Embryonic facial prominence (tissue), 1 donor: ENCODE results near the gene SBF2.
A peak's percentile ranks its signal among the peaks of the same experiment; 100 is the strongest.
"Not testable (repeated sequence)": the region's sequence is repeated elsewhere in the genome, so short reads cannot be mapped to it uniquely, and the experiment has no call there.

Source experiments
- DNase-seq: peaks from one replicate; pipeline ENCODE4 v3.0.0-alpha.2; 2016; ENCODE audit errors: extremely low spot score

SBF2 gene

DNA sequence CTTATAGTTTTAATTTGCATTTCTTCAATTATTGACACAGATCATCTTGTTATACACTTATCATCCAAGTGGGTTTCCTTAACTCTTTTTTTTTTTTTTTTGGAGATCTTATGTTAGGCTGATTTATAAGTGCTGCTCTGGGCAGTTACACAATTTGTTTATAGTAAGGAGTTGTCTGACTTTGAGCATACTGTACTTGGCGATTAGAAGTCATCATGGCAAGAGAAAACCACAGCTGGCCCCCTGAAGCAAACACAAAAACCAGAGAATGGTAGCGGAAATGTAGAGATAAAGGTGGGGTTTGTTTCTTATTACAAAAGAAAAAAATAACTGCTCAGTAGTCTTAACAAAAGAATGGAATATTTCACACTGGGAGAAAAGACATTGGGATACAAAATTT lies 337.5 kb downstream of the SBF2 start:
- DNase-seq: no peak

GRCh38 chr11:9955391-9955790 lies 338.6 kb downstream of the SBF2 start:
- no peak for DNase-seq

DNA sequence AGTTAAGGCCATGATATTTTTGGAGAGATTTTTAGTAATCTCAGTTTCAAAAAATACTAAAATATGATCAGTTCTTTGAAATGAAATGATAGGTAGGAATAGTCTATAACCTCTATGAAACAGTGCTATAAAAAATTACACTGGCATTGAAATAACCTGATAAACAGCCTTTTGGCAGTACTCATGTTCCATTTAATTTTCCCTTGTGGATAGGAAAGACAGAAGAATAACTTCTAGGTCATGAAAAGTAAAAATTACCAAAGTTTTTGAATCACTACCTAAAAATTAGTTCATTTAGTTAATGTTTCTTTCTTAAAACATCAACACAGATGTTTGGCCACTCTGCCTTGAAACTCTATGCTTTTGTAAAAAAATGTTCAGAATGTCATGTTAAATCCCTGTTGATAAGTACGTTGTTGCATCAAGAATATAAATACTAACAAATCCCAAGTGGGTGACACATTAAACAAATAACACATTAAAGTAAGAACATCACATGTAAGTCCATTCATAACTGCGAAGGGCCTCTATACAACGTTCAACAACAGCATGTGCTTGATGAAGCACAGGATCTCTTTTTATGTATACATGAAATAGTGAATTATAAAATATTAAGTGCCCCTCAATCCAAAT lies 339.9 kb downstream of the SBF2 start:
- no peak for DNase-seq

DNA sequence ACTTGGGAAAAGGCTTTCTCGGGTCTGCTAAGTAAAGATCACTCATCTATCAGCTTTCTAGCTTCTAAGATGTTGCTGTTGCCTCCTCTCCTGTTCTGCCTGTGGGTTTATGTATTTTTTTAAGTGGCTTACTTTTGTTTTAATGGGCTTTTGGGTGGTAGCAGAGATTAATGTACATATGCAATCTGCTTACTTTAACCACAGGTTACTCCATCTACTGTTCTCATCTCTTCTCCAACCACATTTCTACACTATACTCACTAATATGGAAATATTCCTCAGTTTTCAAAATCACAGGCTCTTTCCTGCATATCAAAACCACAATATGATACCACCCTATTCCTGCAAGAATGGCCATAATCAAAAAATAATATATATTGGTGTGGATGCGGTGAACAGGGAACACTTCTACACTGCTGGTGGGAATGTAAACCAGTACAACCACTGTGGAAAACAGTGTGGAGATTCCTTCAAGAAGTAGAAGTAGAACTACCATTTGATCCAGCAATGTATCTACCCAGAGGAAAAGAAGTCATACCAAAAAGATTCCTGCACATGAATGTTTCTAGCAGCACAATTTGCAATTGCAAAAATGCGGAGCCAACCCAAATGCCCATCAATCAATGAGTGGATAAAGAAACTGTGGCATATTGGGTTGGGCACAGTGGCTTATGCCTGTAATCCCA lies 341.4 kb downstream of the SBF2 start:
- DNase-seq: no peak

- no peak for DNase-seq
Measured at GRCh38 chr11:9951807-9952206, 342.2 kb downstream of the SBF2 start.

- no peak for DNase-seq
Measured at GRCh38 chr11:9950462-9950861, 343.6 kb downstream of the SBF2 start.

- DNase-seq: no peak
Measured at GRCh38 chr11:9947231-9947864, 346.7 kb downstream of the SBF2 start.

DNA sequence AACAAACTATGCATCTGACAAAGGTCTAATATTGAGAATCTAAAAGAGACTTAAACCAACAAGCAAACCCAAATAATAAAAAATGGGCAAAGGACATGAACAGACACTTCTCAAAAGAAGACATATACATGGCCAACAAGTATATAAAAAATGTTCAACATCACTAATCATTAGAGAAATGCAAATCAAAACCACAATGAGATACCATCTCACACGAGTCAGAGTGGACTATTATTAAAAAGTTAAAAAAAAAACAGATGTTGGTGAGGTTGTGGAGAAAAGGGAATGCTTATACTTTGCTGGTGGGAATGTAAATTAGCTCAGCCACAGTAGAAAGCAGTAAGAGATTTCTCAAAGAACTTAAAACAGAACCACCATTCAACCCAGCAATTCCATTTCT lies 348.3 kb downstream of the SBF2 start:
- DNase-seq: not testable (repeated sequence)

DNA sequence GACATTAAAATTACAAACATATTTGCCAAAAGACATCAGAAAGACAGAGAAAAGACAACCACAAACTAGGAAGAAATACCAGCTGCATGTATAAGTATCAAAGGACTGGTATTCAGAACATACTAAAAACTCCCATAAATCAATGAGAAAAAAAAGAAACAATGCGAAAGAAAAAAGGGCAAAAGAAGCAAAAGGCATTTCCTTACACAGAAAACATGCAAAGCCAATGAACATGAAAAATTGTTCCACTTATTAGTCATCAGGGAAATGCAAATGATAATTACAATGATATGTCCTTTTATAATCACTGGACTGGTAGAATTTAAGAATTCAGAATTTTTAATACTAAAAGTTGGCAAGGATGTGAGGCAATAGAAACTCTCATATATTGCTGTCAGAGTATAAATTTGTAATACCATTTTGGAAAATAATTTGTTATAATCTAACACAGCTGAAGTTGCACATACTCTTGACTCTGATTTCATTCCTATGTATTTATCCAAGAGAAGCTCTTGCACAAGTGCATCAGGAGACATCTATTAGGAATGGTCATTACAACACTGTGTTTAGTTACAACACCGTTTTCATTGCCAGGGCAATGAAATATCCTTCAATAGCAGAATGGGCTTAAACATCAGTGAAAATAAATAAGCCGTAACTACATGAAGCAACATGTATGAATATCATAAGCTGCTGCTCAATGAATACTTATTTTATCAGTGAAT lies 350.5 kb downstream of the SBF2 start:
- DNase-seq: no peak

DNA sequence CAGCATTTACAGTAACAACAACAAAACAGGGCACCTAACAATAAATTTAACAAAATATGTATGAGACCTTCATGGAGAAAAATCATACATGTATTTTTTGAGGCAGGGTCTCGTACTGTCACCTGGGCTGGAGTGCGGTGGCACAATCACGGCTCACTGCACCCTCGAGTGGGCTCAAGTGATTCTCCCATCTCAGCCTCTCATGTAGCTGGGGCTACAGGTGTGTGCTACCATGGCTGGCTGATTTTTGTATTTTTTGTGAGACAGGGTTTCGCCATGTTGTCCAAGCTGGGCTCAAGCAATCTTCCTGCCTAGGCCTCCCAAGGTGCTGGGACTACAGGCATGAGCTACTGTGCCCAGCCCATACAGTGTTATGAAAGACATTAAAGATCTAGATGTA lies 352.0 kb downstream of the SBF2 start:
- no peak for DNase-seq

GRCh38 chr11:9939150-9939549 lies 354.9 kb downstream of the SBF2 start:
- DNase-seq: not testable (repeated sequence)

GRCh38 chr11:9936754-9937153 lies 357.3 kb downstream of the SBF2 start:
- no peak for DNase-seq

DNA sequence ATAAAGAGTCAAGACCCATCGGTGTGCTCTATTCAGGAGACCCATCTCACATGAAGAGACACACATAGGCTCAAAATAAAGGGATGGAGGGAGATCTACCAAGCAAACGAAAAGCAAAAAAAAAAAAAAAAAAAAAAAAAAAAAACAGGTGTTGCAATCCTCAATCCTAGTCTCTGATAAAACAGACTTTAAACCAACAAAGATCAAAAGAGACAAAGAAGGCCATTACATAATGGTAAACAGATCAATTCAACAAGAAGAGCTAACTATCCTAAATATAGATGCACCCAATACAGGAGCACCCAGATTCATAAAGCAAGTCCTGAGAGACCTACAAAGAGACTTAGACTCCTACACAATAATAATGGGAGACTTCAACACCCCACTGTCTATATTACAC lies 361.2 kb downstream of the SBF2 start:
- not testable (repeated sequence) for DNase-seq

DNA sequence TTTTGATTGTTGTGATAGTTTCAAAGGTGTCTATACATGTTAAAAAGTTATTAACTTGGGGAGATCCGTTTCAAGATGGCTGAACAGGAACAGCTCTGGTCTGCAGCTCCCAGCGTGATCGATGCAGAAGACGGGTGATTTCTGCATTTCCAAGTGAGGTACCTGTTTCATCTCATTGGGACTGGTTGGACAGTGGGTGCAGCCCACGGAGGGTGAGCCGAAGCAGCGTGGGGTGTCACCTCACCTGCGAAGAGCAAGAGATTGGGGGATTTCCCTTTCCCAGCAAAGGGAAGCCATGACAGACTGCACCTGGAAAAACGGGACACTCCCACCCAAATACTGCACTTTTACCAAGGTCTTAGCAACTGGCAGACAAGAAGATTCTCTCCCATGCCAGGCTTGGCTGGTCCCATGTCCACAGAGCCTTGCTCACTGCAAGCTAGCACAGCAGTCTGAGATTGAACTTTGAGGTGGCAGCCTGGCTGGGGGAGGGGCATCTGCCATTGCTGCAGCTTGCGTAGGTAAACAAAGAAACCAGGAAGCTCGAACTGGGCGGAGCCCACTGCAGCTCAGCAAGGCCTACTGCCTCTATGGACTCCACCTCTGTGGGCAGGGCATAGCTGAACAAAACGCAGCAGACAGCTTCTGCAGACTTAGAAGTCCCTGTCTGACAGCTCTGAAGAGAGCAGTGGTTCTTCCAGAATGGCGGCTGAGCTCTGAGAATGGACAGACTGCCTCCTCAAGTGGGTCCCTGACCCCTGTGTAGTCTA lies 363.3 kb downstream of the SBF2 start:
- DNase-seq: not testable (repeated sequence)

DNA sequence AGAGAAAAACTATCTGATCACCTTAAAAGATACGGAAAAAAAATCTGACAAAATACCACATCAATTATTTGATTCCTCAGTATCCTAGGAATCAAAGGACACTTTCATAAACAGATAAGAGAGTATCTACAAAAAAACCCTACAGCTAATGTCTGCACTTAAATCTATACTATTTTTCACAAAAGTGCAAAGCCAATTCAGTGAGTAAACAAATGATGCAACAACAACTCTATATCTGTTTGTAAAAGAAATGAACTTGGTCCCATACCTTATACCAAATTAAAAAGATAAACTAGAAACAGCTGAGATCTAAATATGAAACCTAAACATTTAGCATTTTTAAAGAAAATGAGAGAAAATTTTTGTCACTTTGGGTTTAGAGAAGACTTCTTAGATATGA lies 366.3 kb downstream of the SBF2 start:
- no peak for DNase-seq

GRCh38 chr11:9923280-9923679 lies 370.7 kb downstream of the SBF2 start:
- no peak for DNase-seq

DNA sequence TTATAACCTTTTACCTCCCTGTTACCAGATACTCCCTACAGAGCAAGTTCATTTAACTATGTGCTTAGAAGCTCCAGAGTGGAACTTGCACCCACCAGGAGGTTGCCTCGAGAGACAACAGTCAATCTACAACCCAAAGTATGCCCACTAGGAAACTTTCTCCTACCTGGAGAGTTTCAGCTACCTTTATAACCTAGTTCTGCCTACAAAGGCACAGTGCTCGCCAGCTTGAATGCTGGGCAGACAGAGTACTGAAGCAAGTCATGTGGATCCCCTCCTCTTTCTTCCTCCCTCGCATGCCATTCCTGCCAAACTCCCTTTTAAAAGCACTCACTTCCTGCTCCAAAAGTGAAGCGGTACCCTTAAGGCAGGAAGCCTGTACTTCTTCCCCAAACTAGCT lies 371.2 kb downstream of the SBF2 start:
- no peak for DNase-seq

GRCh38 chr11:9916480-9916879 lies 377.5 kb downstream of the SBF2 start:
- DNase-seq: no peak

GRCh38 chr11:9914064-9914463 lies 380.0 kb downstream of the SBF2 start:
- no peak for DNase-seq

GRCh38 chr11:9905960-9906791 lies 387.8 kb downstream of the SBF2 start:
- DNase-seq: peak; percentile 16

DNA sequence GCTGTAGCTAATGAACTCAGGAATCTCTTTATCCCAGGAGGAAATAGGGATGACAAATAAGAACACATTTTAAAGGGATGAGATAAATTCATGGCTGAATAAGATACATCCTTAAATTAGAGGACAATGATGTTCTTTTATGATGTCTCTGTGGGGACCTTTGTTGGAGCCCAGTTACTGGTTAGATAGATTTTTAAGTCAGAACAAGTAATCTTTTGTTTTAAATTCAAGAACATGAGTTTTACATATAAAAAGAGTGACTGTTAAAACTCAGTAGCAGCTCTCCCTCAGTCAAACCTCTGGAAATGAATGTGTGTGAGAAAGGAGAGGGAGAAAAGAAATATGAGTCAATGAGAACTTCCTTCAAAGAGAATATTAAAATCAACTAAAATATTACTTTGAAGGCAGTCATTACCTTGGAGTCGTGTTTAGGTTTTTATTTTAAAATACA lies 388.5 kb downstream of the SBF2 start:
- DNase-seq: no peak
